DND-41 (cell line): ENCODE measurements around the gene FNBP1.

ENCODE experiments used
- ATAC-seq: fragments of 200-7000 bp; cut with Tn5 transposase; 3 replicates; pipeline ENCODE4 v1.9.1; 2021; ENCODE audit warnings: low read depth; ENCODE audit not compliant: insufficient read depth
- DNase-seq: peaks from one replicate; pipeline ENCODE4 v3.0.0-alpha.2; 2020
- H2AFZ ChIP-seq: 2 replicates; pipeline ENCODE4 v1.6.0; 2012; ENCODE audit warnings: low read depth, low read length
- H3K27ac ChIP-seq: 2 replicates; pipeline ENCODE4 v1.5.1; 2012; ENCODE audit warnings: low read length, inconsistent platforms
- H3K27me3 ChIP-seq: fragments of 200-600 bp; sonication (generic); 2 replicates; pipeline ENCODE4 v1.6.0; 2012; ENCODE audit warnings: low read length, mild to moderate bottlenecking, inconsistent platforms; ENCODE audit not compliant: insufficient read depth, poor library complexity
- H3K36me3 ChIP-seq: 2 replicates; pipeline ENCODE4 v1.5.1; 2012; ENCODE audit warnings: low read length, inconsistent platforms; ENCODE audit not compliant: insufficient read depth
- H3K4me1 ChIP-seq: 2 replicates; pipeline ENCODE4 v1.5.1; 2012; ENCODE audit warnings: mild to moderate bottlenecking, low read length; ENCODE audit not compliant: insufficient read depth
- H3K4me2 ChIP-seq: 2 replicates; pipeline ENCODE4 v1.6.0; 2012; ENCODE audit warnings: mild to moderate bottlenecking, moderate library complexity, low read length, inconsistent platforms; ENCODE audit not compliant: insufficient read depth
- H3K4me3 ChIP-seq, 2 experiments: fragments of 200-600 bp in 1 of 2; shearing (Covaris generic) in 1 of 2; 2 replicates each; pipeline ENCODE4 v1.5.1; 2012 to 2016; ENCODE audit warnings: inconsistent platforms in 2 of 2, low read length in 2 of 2, mild to moderate bottlenecking in 2 of 2, low read depth in 1 of 2, moderate library complexity in 1 of 2
- H3K79me2 ChIP-seq: 2 replicates; pipeline ENCODE4 v1.6.0; 2012; ENCODE audit warnings: low read length, inconsistent platforms; ENCODE audit not compliant: insufficient read depth
- H3K9ac ChIP-seq: 2 replicates; pipeline ENCODE4 v1.6.0; 2012; ENCODE audit warnings: low read depth, mild to moderate bottlenecking, inconsistent platforms, low read length, moderate library complexity
- H3K9me3 ChIP-seq: 2 replicates; pipeline ENCODE4 v1.5.1; 2012; ENCODE audit warnings: low read length, moderate library complexity, mild to moderate bottlenecking, inconsistent platforms; ENCODE audit not compliant: insufficient read depth, severe bottlenecking
- H4K20me1 ChIP-seq: 2 replicates; pipeline ENCODE4 v1.6.0; 2012; ENCODE audit warnings: low read length; ENCODE audit not compliant: insufficient read depth
- EZH2 ChIP-seq: IDR thresholded peaks from 3 replicates; pipeline ENCODE4 v1.6.1; 2012; ENCODE audit warnings: borderline replicate concordance, low read depth, mild to moderate bottlenecking, moderate library complexity, low read length, inconsistent platforms; ENCODE audit not compliant: severe bottlenecking
- TF ChIP-seq, protein P1 (sequence below): IDR thresholded peaks from 2 replicates; pipeline ENCODE4 v1.5.1; 2012; ENCODE audit warnings: borderline replicate concordance, low read length, moderate library complexity, mild to moderate bottlenecking; ENCODE audit not compliant: poor library complexity, severe bottlenecking; ENCODE audit errors: extremely low read depth

FNBP1 gene

DNA sequence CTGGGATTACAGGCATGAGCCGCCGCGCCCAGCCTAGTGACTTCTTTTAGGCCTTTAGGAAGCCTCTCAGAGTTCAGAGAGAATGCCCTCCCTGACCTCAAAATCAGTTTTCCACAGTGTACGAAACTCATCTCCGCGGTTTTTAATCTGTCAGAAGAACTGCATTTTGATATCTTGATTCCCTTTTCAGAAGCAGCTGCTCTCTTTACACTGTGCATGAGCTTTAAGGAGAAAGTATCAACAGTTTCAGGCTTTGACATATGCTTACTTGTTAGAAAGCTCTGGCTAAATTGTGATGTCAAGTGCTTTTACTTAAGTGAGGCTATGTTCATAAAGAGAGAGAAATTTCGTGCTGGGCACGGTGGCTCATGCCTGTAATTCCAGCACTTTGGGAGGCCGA is 133.1 kb downstream of the FNBP1 start:
- TF ChIP-seq EZH2 = no peak
- TF ChIP-seq, protein P1, sequence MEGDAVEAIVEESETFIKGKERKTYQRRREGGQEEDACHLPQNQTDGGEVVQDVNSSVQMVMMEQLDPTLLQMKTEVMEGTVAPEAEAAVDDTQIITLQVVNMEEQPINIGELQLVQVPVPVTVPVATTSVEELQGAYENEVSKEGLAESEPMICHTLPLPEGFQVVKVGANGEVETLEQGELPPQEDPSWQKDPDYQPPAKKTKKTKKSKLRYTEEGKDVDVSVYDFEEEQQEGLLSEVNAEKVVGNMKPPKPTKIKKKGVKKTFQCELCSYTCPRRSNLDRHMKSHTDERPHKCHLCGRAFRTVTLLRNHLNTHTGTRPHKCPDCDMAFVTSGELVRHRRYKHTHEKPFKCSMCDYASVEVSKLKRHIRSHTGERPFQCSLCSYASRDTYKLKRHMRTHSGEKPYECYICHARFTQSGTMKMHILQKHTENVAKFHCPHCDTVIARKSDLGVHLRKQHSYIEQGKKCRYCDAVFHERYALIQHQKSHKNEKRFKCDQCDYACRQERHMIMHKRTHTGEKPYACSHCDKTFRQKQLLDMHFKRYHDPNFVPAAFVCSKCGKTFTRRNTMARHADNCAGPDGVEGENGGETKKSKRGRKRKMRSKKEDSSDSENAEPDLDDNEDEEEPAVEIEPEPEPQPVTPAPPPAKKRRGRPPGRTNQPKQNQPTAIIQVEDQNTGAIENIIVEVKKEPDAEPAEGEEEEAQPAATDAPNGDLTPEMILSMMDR = no peak
- no peak for ATAC-seq
- Histone ChIP-seq H2AFZ (no peak overlapping the region), H3K4me2 (no peak overlapping the region), H3K9ac (no peak overlapping the region), H3K9me3 (no peaks in the 10 kb centered on the region), H3K36me3 (peaks cover 84% of the 10 kb centered on the region), H3K4me3 (no peak overlapping the region), H3K27ac (no peak overlapping the region; the same call in 1 of the 2 replicates), H3K4me1 (no peaks in the 10 kb centered on the region), H3K27me3 (no peaks in the 10 kb centered on the region), H3K79me2 (peaks cover 45% of the 10 kb centered on the region), H4K20me1 (no peaks in the 10 kb centered on the region)
- DNase-seq = no peak

DNA sequence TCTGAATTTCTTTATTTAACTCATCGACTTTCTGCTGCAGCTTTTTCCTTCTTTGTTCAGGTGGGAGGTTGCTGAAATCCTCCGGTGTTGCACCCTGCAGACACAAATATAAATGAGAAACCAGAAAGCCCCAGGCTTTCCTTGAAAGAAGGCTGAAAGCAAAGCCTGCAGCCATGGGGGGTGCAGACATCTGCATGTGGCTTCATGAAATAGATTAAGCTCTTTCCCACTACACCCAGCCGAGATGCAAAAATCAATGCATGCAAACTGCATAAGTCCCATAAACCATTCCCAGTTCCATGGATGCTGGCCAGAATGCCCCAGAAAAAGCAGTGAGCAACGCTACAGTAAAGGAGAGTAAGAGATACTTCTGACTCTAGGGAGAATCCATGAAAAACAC is 134.1 kb downstream of the FNBP1 start:
- no peak for DNase-seq
- Histone ChIP-seq H2AFZ (no peak overlapping the region), H3K4me2 (no peak overlapping the region), H3K4me3 (no peak overlapping the region), H3K36me3 (peaks cover 88% of the 10 kb centered on the region), H3K27ac (peak overlapping the region; percentile 57), H3K9ac (no peak overlapping the region), H3K9me3 (no peaks in the 10 kb centered on the region), H3K27me3 (no peaks in the 10 kb centered on the region), H3K4me1 (no peaks in the 10 kb centered on the region), H3K79me2 (peaks cover 41% of the 10 kb centered on the region), H4K20me1 (no peaks in the 10 kb centered on the region)
- ATAC-seq = no peak
- TF ChIP-seq, protein P1 = no peak
- no peak for TF ChIP-seq EZH2

DNA sequence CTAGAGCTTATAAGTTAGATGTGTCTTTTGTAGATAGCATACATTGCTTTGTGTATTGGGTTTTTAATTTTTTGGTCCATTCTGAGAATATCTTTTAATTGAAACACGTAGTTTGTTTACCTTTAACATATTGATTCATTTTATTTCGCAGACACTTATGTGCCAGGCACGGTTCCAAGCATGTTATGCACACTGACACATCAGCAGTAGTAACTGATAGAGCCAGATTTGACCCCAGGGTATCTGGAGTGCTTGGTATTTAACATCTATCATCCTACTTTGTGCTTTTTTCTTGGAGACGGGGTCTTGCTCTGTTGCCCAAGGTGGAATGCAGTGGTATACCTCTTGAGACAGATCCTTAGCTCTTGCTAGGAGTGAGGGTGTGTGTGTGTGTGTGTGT is 135.8 kb downstream of the FNBP1 start:
- Histone ChIP-seq H2AFZ (no peak overlapping the region), H3K27ac (peak overlapping the region; percentile 18), H3K4me3 (no peak overlapping the region), H3K27me3 (no peaks in the 10 kb centered on the region), H3K9ac (no peak overlapping the region), H3K4me1 (no peaks in the 10 kb centered on the region), H3K36me3 (peaks cover 92% of the 10 kb centered on the region), H3K79me2 (peaks cover 41% of the 10 kb centered on the region), H3K9me3 (no peaks in the 10 kb centered on the region), H3K4me2 (no peak overlapping the region), H4K20me1 (no peaks in the 10 kb centered on the region)
- no peak for DNase-seq
- TF ChIP-seq, protein P1 = no peak
- TF ChIP-seq EZH2 = no peak
- peak; percentile 27; the same call in 1 of the 3 replicates for ATAC-seq

DNA sequence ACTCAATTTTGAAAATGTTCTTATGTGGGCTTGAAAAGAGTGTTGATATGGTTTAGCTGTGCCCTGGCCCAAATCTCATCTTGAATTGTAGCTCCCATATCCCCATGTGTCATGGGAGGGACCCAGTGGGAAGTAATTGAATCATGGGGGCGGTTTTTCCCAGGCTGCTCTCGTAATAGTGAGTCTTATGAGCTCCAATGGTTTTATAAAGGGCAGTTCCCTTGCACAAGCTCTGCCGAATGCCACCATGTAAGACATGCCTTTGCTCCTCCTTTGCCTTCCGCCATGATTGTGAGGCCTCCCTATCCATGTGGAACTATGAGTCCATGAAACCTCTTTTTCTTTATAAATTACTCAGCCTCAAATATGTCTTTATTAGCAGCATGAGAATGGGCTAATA is 136.7 kb downstream of the FNBP1 start:
- peaks cover 92% of the 10 kb centered on the region for H3K36me3 ChIP-seq
- H3K4me2 ChIP-seq = no peak overlapping the region
- peak overlapping the region; percentile 40; the same call in 1 of the 2 replicates for H3K27ac ChIP-seq
- H2AFZ ChIP-seq = no peak overlapping the region
- H3K79me2 ChIP-seq = peaks cover 41% of the 10 kb centered on the region
- H3K27me3 ChIP-seq = no peaks in the 10 kb centered on the region
- no peak for TF ChIP-seq EZH2
- TF ChIP-seq, protein P1 = no peak
- H3K9me3 ChIP-seq = no peaks in the 10 kb centered on the region
- DNase-seq (no peak), ATAC-seq (no peak)
- H4K20me1 ChIP-seq = no peaks in the 10 kb centered on the region
- H3K4me3 ChIP-seq = no peak overlapping the region
- H3K9ac ChIP-seq = no peak overlapping the region
- H3K4me1 ChIP-seq = peaks cover 5% of the 10 kb centered on the region; the same call in 1 of the 2 replicates
